Gastroesophageal sphincter (tissue), 3 donors: ENCODE results near the gene ANK3.

Experiments
- CTCF ChIP-seq, 4 experiments: fragments of 200-600 bp in 2 of 4; fragments of 450-650 bp in 2 of 4; sonication (generic) in 1 of 4; IDR thresholded peaks; one replicate each; pipeline ENCODE4 v1.5.1; 2017 to 2019; ENCODE audit warnings: antibody characterized with exemption in 4 of 4, mild to moderate bottlenecking in 2 of 4, moderate library complexity in 2 of 4
- EP300 ChIP-seq: sonication (generic); formaldehyde crosslinking; IDR thresholded peaks from one replicate; pipeline ENCODE4 v1.6.1; 2017; ENCODE audit warnings: antibody characterized with exemption, mild to moderate bottlenecking
- POLR2A ChIP-seq, 2 donors: fragments of 450-650 bp; IDR thresholded peaks; one replicate each; pipeline ENCODE4 v1.6.1; 2017; ENCODE audit warnings: antibody characterized with exemption in 2 of 2, mild to moderate bottlenecking in 2 of 2, moderate library complexity in 1 of 2
- POLR2AphosphoS5 ChIP-seq: sonication (generic); formaldehyde crosslinking; IDR thresholded peaks from one replicate; pipeline ENCODE4 v1.6.1; 2017; ENCODE audit warnings: antibody characterized with exemption

DNA sequence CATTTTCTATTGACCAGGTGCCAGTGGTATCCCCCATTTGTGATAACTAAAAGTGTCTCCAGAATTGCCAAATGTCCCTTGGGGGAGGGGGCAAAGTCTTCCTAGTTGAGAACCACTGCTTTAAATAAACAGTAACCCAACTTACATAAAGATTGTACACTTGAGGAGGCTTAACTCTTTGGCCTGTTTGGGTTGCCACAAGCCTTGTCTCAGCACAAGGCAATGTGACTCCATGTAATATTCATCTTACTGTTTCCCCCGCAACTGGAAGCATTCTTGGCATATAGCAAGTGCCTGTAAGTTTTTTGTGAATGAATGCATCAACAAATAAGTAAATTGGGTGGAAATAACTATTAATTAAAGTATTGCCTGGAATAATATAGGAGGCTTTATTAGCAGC, 108.3 kb downstream of the ANK3 start:
- TF ChIP-seq CTCF (IDR thresholded peaks at IDR 0.05) (no peak), POLR2A (IDR thresholded peaks at IDR 0.05) (no peak), POLR2AphosphoS5 (no peak), EP300 (no peak)
